GM19328 (cell line): Measurements from ENCODE around the gene ALDH2.
"Not testable (repeated sequence)": the region's sequence is repeated elsewhere in the genome, so short reads cannot be mapped to it uniquely, and the experiment has no call there.

Experiments used
- ATAC-seq: cut with Tn5 transposase; IDR thresholded peaks from one replicate; pipeline ENCODE4 v1.9.1; 2021; ENCODE audit warnings: mild to moderate bottlenecking, moderate library complexity; ENCODE audit not compliant: unreplicated experiment

ALDH2 gene

DNA sequence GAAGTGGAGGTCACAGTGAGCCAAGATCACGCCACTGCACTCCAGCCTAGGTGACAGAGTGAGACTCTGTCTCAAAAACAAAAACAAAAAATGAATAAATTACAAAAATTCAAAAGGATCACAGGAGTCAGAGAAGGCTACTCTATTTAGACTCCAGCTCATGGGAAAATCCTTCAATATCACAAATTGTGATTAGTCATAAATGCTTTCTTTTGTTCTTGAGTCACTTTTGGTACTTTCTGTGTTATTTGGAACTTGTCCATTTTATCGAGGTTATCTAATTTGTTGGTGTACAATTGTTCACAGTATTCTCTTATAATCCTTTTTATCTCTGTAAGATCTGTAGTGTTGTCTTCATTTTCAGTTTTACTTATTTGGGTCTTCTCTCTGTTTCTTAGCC is 18.9 kb downstream of the ALDH2 start:
- no peak for ATAC-seq

DNA sequence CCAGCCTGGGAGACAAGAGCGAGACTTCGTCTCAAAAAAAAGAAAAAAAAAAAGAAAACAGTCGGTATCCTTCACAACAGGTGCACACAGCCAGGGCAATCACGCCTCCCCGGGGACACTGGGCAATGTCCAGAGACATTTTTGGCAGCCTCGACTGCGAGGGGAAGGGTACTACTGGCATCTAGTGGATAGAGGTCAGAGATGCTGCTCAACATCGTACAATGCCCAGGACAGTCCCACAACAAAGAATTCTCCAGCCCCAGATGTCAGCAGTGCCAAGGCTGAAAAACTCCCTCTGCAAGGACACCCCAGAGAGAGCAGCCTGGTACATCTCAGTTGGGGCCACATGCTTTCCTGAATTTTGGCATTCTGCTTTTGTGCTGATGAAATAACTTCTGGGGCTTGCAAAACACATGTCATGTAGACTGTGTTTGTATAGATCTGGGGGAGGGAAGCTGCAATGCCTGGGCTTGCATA is 21.5 kb downstream of the ALDH2 start:
- ATAC-seq, result no peak

DNA sequence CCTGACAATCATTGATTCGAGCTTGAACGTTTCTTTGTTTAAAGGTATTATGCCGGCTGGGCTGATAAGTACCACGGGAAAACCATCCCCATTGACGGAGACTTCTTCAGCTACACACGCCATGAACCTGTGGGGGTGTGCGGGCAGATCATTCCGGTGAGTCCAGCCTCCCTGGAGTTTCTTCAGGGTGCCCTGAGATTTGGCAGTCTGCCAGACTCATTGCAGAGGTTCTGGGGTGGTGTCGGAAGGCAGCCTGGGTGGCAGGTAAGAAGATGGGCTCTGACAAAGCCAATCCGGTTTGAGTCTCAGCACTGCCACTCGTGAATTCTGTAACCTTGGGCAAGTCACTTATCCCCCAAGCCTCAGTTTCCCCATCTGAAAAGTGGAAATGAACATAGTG is 23.0 kb downstream of the ALDH2 start:
- no peak for ATAC-seq

DNA sequence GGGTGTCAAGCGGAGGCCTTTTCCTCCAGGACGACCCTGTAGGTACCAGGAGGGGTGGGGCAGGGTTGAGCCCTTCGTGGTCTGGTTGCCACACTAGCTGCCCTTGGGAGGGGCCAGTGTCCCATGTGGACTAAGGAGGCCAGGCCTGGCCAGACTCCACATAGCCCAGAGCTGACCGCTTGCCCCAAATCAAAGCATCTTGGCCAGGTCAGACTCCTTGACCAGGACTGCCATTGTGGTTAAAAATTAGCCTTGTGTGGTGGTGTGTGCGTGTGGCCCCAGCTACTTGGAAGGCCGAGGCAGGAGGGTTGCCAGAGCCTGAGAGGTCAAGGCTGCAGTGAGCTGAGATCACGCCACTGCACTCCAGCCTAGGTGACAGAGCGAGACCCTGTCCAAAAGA is 24.8 kb downstream of the ALDH2 start:
- ATAC-seq, result no peak

DNA sequence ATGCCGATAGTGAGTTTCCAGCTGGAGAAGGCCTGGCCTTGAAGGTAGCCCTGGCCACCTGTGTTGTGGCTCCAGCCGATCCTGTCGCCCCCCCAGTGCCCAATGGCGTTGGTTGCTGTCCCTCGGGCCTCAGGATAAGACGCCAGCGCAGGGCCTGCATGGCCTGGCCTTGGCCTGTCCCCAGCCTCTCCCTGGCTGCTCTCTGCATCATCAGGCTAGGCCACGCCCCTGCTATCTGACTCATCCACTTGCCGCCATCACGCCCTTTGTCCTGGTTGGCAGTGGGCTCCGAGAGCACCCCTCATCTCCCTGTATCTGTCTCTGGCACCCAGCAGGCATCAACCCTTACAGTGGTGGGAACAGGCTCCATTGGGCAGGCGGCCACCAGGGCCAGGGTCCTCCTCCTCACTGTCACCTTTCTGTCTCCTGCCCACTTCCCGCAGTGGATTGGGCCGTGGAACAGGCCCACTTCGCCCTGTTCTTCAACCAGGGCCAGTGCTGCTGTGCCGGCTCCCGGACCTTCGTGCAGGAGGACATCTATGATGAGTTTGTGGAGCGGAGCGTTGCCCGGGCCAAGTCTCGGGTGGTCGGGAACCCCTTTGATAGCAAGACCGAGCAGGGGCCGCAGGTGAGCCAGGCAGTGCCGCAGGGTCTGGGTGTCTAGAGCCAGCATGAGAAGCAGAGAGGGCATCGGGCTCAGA is 25.6 kb downstream of the ALDH2 start:
- no peak for ATAC-seq

DNA sequence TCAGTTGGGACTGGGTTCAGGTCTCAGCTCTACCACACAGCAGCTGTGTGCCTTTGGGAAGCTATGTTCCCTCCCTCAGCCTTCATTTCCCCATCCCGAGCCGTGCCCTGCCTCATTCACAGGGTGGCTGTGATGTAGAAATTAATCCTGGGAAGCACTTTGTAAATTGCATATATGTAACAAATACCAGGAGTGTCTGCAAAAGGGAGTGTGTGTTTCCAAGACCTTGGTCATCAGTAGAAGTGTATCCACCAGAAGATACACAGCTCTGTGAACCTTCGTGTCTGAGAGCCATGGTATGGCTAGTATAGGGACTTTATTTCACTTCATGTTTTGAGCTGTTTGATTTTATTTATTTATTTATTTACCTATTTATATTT is 26.1 kb downstream of the ALDH2 start:
- no peak for ATAC-seq

DNA sequence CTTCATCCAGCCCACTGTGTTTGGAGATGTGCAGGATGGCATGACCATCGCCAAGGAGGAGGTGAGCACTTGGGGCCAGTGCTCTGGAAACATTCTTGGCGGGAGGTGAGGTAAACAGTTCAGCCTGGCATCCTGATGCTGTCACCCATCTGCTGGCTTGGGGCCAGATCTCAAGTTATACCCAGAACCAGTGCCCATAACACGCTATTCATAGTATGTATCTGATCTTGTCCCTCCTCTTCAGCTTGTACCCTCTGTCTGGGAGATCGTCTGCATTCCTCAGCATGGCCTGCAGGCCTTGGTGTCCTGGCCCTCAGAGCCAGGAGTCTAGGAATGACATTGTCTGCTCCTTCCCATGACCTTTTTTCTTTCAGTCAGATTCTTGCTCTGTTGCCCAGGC is 31.4 kb downstream of the ALDH2 start:
- ATAC-seq, result no peak

DNA sequence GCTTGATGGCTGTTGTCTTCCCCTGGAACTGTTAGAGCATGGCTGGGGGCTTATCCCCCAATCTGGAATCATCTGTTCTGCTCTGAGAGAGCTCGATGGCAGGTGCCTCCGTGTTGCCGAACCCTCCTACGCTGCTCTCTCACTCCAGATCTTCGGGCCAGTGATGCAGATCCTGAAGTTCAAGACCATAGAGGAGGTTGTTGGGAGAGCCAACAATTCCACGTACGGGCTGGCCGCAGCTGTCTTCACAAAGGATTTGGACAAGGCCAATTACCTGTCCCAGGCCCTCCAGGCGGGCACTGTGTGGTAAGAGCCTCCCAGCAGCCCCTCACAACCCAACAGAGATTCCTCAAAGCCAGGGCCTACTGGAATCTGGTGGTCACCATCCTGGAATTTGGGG is 33.0 kb downstream of the ALDH2 start:
- no peak for ATAC-seq

DNA sequence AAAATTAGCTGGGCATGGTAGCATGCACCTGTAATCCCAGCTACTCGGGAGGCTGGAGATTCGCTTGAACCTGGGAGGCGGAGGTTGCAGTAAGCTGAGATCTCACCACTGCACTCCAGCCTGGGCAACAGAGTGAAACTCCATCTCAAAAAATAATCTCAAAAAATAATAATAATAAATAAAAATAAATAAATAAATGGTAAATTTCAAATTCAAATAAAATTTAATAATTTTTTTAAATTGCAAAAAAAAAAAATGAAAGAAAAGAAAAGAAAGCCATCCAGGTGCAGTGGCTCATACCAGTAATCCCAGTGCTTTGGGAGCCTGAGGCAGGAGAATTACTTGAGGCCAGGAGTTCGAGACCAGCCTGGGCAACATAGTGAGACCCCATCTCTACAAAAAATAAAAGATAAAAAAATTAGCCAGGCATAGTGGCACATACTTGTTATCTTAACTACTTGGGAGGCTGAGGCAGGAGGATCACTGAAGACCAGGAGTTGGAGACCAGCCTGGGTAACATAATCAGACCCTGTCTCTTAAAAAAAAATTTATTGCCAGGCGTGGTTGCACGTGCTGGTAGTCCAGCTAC is 36.4 kb downstream of the ALDH2 start:
- no peak for ATAC-seq

DNA sequence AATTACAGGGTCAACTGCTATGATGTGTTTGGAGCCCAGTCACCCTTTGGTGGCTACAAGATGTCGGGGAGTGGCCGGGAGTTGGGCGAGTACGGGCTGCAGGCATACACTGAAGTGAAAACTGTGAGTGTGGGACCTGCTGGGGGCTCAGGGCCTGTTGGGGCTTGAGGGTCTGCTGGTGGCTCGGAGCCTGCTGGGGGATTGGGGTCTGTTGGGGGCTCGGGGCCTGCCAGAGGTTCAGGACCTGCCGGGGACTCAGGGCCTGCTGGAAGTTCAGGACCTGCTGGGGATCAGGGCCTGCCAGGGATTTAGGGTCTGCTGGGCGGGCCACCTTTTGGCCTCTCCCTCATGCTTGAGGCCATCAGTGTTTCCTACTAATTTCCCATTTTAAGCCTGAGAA is 37.1 kb downstream of the ALDH2 start:
- no peak for ATAC-seq

DNA sequence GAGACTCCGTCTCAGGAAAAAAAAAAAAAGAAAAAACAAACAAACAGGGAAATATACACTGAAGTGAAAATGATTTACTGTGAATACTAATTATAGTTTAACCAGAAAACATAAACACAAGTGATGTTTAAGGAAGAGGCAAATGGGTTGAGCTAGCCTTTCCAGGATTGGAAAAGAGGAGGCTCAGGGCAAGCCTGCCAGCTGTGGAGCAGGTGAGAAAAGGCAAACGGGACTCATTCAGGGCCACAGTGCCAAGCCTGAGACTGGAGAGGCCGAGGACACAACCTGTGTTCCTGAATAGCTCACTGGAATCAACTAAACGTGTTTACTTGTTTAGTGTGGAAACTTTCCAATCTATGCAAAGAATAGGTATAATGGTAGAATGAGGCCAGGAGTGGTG is 39.6 kb downstream of the ALDH2 start:
- ATAC-seq, result no peak

DNA sequence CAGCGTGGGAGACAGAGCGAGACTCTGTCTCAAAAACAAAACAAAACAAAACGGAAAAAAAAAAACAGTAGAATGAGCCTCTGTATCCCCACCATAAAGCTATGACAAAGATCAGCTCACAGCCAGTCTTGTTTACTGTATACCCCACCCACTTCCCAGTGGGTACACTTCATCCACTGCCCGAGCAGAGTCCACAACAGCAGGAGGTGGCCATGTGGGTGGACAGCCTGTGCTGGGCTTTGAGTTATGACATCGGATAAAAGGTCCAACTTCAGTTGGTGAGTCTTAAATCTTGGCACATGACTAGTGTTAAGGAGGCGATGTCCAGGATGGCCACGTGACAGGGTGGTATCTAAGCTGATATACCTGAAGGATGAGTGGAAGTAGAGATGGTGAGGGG is 40.5 kb downstream of the ALDH2 start:
- ATAC-seq, result no peak

DNA sequence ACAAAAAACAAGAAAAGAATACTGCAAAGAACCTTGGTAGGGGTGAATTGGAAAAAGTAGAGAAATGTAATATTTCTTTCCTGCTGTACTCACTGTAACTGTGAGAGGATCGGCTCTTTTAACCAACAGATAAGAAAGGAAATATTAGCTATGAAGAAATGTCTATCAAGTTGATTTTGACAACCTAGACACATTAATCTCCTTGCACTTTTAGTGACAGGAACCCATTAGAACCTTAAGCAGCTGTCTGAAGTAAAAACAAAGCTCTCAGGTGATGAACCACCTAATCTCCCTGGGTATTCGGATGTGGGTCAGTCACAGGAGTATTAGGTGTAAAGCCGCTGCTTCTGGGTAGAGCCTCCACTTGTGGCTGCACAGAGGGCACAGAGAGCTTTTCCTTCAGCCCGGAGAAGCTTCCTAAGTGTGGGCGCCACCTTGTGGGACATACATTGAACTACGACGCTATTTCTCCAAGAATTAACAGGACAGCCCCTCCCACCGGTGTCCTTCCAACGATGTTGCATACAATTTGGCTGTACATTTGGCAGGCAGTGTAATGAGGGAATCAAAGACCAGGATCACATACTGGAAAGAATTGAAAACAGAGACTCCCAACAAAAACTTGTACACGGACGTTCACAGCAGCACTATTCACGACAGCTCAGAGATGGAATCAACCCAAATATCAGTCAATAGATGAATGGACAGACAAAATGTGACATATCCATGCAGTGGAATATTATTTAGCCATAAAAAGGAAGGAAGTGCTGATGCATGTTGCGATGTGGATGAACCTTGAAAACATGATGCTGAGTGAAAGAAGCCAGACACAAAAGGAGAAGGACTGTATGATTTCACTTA is 46.4 kb downstream of the ALDH2 start:
- no peak for ATAC-seq

DNA sequence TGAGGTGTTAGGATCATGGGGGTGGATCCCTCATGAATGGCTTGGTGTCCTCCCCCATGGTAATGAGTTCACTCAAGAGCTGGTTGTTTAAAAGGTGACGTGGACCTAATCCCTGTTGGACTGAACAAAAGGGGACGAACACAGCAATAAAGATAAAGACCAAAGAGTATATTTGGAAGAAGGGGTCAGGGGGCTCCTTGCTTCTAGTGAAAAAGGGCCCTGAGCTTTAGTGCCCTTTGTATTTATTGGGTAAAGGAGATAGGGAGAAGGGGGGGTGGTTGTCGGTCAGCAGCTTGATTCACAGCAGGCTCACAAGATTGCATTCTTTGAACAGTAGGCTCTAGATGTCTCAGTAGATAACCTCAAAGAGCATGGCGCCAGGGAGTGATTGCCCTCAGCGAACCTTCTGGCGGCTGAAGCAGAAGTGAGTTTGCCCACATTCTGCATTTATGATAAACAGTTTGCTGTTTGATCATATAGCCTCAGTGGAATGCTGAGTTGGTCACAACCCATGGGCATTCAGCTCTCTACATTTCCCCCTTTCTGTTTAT is 49.4 kb downstream of the ALDH2 start:
- ATAC-seq, result no peak

DNA sequence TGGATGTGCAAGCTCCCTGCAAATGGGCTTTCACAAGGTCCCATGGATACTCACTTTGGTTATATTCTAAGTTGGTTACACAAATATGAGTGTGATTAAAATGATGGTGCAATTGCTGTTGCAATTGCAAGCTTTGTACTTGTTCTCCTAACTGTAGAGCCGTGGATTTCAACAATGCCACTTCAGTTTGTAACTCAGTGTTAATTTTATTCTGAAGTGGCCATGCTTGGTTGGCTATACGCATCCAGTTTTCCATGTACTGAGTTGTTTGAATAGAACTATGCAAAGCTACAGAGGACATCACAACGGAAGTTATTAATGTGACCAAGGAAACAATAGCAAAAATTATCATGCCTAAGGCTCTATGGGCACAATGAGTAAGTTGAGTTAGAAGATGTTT is 50.2 kb downstream of the ALDH2 start:
- not testable (repeated sequence) for ATAC-seq

DNA sequence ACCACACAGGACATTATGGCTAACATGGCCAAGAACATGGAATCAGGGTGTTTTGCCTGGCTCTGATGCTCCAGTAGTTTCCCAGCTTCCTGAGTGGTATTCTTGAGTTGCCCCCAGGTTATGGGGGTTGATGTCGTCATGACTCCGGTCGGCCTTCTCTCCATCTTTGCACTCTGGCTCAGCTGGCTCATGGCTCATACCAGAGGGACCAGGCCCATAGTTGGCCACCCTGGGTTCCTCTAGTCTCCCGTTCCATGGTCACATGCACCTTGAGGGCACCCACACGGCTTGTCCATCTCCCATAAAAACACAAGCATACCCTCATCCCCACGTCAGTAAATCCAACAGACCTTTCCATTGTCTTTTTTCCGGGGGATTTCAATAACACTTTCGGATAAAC is 51.6 kb downstream of the ALDH2 start:
- ATAC-seq, result no peak

DNA sequence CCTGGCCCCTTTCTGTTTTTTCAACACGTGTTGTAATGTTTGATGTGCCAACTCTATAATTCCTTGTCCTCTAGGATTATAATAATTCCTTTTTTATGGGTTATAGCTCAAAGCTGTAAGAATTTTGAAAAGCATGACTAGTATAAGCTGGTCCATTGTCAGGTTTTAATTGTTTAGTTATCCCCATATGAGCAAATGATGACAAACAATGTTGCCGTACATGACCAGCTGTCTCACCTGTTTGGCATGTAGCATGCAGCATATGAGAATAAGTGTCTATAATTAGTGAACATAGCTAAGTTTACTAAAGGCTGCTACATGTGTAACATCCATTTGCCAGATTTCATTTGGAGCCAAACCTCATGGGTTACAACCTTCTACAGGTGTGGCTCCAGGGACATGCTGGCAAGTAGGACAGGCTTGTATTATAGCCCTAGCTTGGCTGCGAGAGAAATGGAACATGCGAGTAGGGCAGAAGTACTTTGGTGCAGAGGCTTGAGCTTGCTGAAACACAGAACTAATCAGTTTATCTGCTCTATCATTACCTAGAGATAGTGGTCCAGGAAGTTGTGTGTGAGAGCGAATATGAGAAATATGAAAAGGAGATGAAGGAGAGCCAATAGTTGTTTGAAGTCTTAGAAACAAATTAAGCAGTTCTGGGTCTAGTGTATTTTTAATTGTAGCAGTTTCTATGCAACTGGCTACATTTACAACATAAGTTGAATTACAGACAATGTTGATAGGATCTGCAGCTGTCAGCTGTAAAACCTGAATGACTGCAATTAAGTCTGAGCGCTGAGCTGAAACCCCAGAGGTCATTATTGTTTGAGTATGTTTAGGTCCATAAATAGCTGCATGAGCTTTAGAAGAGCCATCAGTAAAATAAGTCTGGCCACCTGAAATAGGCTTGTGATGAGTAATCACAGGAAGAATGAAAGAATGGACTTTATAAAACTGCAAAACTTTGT is 52.7 kb downstream of the ALDH2 start:
- no peak for ATAC-seq

DNA sequence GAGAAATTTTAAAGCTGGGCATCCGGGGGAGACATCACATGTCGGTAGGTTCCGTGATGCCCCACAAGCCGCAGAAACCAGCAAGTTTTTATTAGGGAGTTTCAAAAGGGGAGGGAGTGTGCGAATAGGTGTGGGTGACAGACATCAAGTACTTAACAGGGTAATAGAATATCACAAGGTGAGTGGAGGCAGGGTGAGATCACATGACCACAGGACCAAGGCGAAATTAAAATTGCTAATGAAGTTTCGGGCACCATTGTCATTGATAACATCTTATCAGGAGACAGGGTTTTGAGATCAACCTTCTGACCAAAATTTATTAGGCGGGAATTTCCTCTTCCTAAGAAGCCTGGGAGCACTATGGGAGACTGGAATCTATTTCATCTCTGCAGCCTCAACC is 54.1 kb downstream of the ALDH2 start:
- ATAC-seq, result not testable (repeated sequence)

DNA sequence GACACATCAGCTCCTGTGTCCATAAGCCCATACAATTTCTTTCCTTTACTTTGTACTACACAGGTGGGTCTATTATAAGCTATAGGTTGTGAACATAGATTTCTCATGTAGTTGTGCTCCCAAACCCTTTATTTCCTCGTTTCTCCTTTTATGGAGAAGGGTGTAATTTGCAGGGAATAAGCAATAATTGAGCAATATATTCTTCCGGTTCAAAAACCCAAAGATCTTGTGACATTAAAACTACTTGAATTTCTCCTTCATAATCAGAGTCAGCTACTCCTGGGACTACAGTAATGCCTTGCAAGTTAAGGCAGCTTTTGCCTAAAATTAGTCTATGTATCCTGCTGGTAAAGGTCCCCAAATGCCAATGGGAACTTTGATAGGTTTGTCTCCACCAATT is 56.2 kb downstream of the ALDH2 start:
- no peak for ATAC-seq

DNA sequence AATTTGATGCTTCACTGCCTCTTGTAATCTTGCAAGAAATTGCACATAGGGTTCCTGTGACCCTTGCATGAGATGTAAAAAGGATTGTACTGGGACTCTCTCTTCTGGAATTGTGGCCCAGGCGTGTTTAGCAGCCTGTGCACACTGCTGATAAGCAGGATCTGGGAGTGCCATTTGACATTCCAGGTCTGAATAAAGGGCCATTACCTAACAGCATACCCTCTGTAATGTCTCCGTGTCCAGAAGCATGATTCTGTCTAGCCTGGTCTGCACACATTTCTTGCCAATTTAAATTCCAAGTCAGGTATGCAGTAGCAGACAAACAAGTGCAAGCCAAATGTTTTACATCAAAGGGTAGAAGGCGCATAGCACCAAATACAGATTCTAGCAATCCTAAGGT is 57.2 kb downstream of the ALDH2 start:
- no peak for ATAC-seq

DNA sequence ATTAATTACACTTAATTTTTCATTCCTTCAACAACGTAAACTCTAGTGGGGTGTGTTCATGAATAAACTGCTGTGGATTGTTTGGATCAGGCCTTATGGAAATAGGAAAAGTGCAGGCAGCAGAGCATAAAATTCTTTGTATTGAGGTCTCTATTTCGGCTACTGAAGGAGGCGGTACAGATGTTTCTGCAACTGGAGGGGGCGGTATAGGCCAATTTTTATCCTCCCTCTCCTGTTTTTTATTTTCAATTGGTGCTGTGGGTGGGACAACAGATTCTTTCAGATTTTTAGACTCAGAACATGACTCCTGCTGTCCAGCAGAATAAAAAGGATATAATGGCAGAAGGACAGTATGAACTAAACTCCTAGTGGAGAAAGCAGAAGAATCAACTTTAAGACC is 57.6 kb downstream of the ALDH2 start:
- not testable (repeated sequence) for ATAC-seq
